Endothelial cell of umbilical vein (primary cell): ENCODE measurements around the gene PYGB. TPM values are rescaled to one million over a fixed set of nuclear protein-coding genes. Genes with fewer than 3 reads are reported as not detected.

Experiments
- BruUV-seq: library from RNA; stranded (reverse); fragments of 400-500 nt; replicated peaks from 2 replicates; lab custom pipeline; 2021; lab: Mats Ljungman, UMichigan
- CTCF ChIA-PET: fragments of 300-600, 350-600 bp; sonication (Branson Sonifier 250); formaldehyde crosslinking; loops from one replicate; lab custom pipeline; 2021; ENCODE audit warnings: antibody characterized with exemption, inconsistent platforms; lab: Charles Lee
- POLR2A ChIA-PET: fragments of 300-600, 350-600 bp; sonication (Branson Sonifier 250); formaldehyde crosslinking; loops from one replicate; lab custom pipeline; 2021; ENCODE audit warnings: antibody characterized with exemption, inconsistent platforms; lab: Charles Lee
- DNase-seq: peaks from one replicate; pipeline ENCODE4 v3.0.0-alpha.2; 2011; ENCODE audit warnings: low read depth, low spot score
- FAIRE-seq: peaks from 2 replicates; lab custom pipeline; 2011; peaks lifted over from hg19 to GRCh38; lab: Jason Lieb, UNC
- H2AFZ ChIP-seq: 2 replicates; pipeline ENCODE4 v1.6.0; 2012; ENCODE audit warnings: low read depth, low read length, control low read depth, inconsistent platforms
- H3K27ac ChIP-seq: 2 replicates; pipeline ENCODE4 v1.5.1; 2011; ENCODE audit warnings: low read depth, mild to moderate bottlenecking, control low read depth, low read length, moderate library complexity; ENCODE audit not compliant: insufficient read depth
- H3K27me3 ChIP-seq, 2 experiments: 2 replicates each; pipeline versions ENCODE4 v1.6.0 to v1.6.1; 2011; ENCODE audit warnings: low read length in 2 of 2, mixed read lengths in 1 of 2; ENCODE audit not compliant: control insufficient read depth in 2 of 2, insufficient read depth in 2 of 2
- H3K36me3 ChIP-seq, 2 experiments: 2 replicates in 1 of 2; 3 replicates in 1 of 2; pipeline ENCODE4 v1.5.1; 2011; ENCODE audit warnings: low read length in 2 of 2, mild to moderate bottlenecking in 1 of 2, moderate library complexity in 1 of 2; ENCODE audit not compliant: control insufficient read depth in 2 of 2, insufficient read depth in 2 of 2; ENCODE audit errors: extremely low read depth in 1 of 2
- H3K4me1 ChIP-seq: 3 replicates; pipeline ENCODE4 v1.5.1; 2011; ENCODE audit warnings: mild to moderate bottlenecking, low read length; ENCODE audit not compliant: control insufficient read depth, insufficient read depth; ENCODE audit errors: extremely low read depth
- H3K4me2 ChIP-seq: 2 replicates; pipeline ENCODE4 v1.6.1; 2011; ENCODE audit warnings: low read length, control low read depth, mixed read lengths; ENCODE audit not compliant: insufficient read depth
- H3K4me3 ChIP-seq, 3 experiments: fragments of 200-600 bp in 1 of 3; sonication (generic), shearing (Covaris generic) in 1 of 3; replicated peaks in 1 of 3; 2 replicates each; pipeline ENCODE4 v1.5.1; 2011 to 2016; ENCODE audit warnings: control low read depth in 3 of 3, low read length in 3 of 3, mild to moderate bottlenecking in 2 of 3, inconsistent platforms in 1 of 3, low read depth in 1 of 3, moderate library complexity in 1 of 3; ENCODE audit not compliant: insufficient read depth in 1 of 3
- H3K79me2 ChIP-seq: 2 replicates; pipeline ENCODE4 v1.6.0; 2012; ENCODE audit warnings: low read length, inconsistent platforms; ENCODE audit not compliant: control insufficient read depth, insufficient read depth
- H3K9ac ChIP-seq: replicated peaks from 2 replicates; pipeline ENCODE3; 2011; ENCODE audit warnings: low read length, control low read depth; ENCODE audit not compliant: insufficient read depth; ENCODE audit errors: extremely low read depth
- H3K9me1 ChIP-seq: replicated peaks from 3 replicates; pipeline ENCODE4 v1.6.0; 2011; ENCODE audit warnings: mild to moderate bottlenecking, low read length; ENCODE audit not compliant: control insufficient read depth, insufficient read depth; ENCODE audit errors: extremely low read depth
- H3K9me3 ChIP-seq: replicated peaks from 2 replicates; pipeline ENCODE4 v1.5.1; 2012; ENCODE audit warnings: low read length, inconsistent platforms; ENCODE audit not compliant: control insufficient read depth, insufficient read depth
- H4K20me1 ChIP-seq: replicated peaks from 2 replicates; pipeline ENCODE3; 2011; ENCODE audit warnings: mild to moderate bottlenecking, low read length; ENCODE audit not compliant: control insufficient read depth, insufficient read depth; ENCODE audit errors: extremely low read depth
- CTCF ChIP-seq, 2 donors: IDR thresholded peaks; 1 replicate in 1 of 2; 2 replicates in 1 of 2; pipeline ENCODE4 v1.5.1; 2011; ENCODE audit warnings: low read length in 2 of 2, mild to moderate bottlenecking in 2 of 2, moderate library complexity in 2 of 2, control low read depth in 1 of 2, inconsistent platforms in 1 of 2, low read depth in 1 of 2; ENCODE audit not compliant: insufficient read depth in 1 of 2; ENCODE audit errors: extremely low read depth in 1 of 2
- EZH2 ChIP-seq: IDR thresholded peaks from 2 replicates; pipeline ENCODE4 v1.6.1; 2012; ENCODE audit warnings: borderline replicate concordance, low read depth, mild to moderate bottlenecking, moderate library complexity, low read length, inconsistent platforms; ENCODE audit not compliant: severe bottlenecking
- FOS ChIP-seq: IDR thresholded peaks from 2 replicates; pipeline ENCODE4 v1.6.1; 2011; ENCODE audit warnings: mild to moderate bottlenecking, low read length, moderate library complexity, borderline replicate concordance; ENCODE audit not compliant: insufficient read depth
- GATA2 ChIP-seq: IDR thresholded peaks from 2 replicates; pipeline ENCODE4 v1.7.0; 2011; ENCODE audit warnings: low read depth, mild to moderate bottlenecking, moderate library complexity, mixed read lengths, low read length; ENCODE audit not compliant: insufficient read length, insufficient read depth
- JUN ChIP-seq: IDR thresholded peaks from 2 replicates; pipeline ENCODE4 v1.6.1; 2011; ENCODE audit warnings: borderline replicate concordance, low read depth; ENCODE audit not compliant: insufficient read length, insufficient read depth
- MAX ChIP-seq: IDR thresholded peaks from 2 replicates; pipeline ENCODE4 v1.6.1; 2011; ENCODE audit not compliant: insufficient read depth, insufficient read length
- MYC ChIP-seq: IDR thresholded peaks from one replicate; pipeline ENCODE4 v1.6.1; 2011; ENCODE audit warnings: mild to moderate bottlenecking, low read depth, low read length
- POLR2AphosphoS5 ChIP-seq: IDR thresholded peaks from 2 replicates; pipeline ENCODE4 v1.6.1; 2012; ENCODE audit warnings: low read depth, mild to moderate bottlenecking, control low read depth, low read length, moderate library complexity; ENCODE audit not compliant: insufficient read depth
- dilution Hi-C: fragments of 300-500 bp; cut with MboI; formaldehyde crosslinking; loops from one replicate; pipeline ENCODE4 v1.15.0; 2019; ENCODE audit warnings: low sequenced_read_pairs; ENCODE audit not compliant: extremely low pct_ligation_motif_present
- intact Hi-C: fragments of 100-400 bp; cut with micrococcal nuclease; formaldehyde crosslinking; loops from one replicate; pipeline ENCODE4 v1.10.0; 2022
- polyA plus RNA-seq, 4 experiments: library from polyadenylated mRNA; depleted of rRNA in 3 of 4; stranded (reverse) in 3 of 4; unstranded in 1 of 4; fragments of >200 nt; gene quantifications; 2 replicates each; pipeline versions ENCODE4 v1.2.1 to v1.2.3, GENCODE V29; 2011 to 2012; ENCODE audit warnings: missing spikeins in 1 of 4
- total RNA-seq: library from RNA; stranded (reverse); gene quantifications from 2 replicates; pipeline ENCODE4 v1.2.3, GENCODE V29; 2021

The PYGB gene
- total and polyA plus RNA-seq, 2 donors (not counting 3 experiments of a cell fraction or from before 2014, with no cell fraction given): 36.1 to 60.2 TPM

GRCh38 chr20:25242231-25242630, 5.7 kb upstream of the PYGB start:
- H4K20me1 ChIP-seq: no peaks in the 10 kb centered on the region
- peaks cover 12% of the 10 kb centered on the region for H3K4me1 ChIP-seq
- H3K79me2 ChIP-seq: no peaks in the 10 kb centered on the region
- no peak overlapping the region for H3K4me2 ChIP-seq
- no peak overlapping the region for H3K4me3 ChIP-seq
- H3K9me1 ChIP-seq: no peaks in the 10 kb centered on the region
- H3K27ac ChIP-seq: no peak overlapping the region
- no peaks in the 10 kb centered on the region for H3K36me3 ChIP-seq
- ChIA-PET POLR2A (no interaction called here), CTCF (no interaction called here)
- H3K9ac ChIP-seq: no peak overlapping the region
- no peaks in the 10 kb centered on the region for H3K9me3 ChIP-seq
- intact Hi-C loops (no loop called here), dilution Hi-C loops (no loop called here)
- FAIRE-seq (no peak), DNase-seq (no peak)
- H3K27me3 ChIP-seq: no peaks in the 10 kb centered on the region
- TF ChIP-seq GATA2 (no peak), CTCF (IDR thresholded peaks at IDR 0.05; ENCODE audit: extremely low read depth in 1 of 2, insufficient read depth in 1 of 2, low read depth in 1 of 2, low read length in 2 of 2) (no peak), FOS (no peak), EZH2 (no peak), MYC (no peak), JUN (no peak), MAX (no peak), POLR2AphosphoS5 (no peak)
- no TSS peak for BruUV-seq
- H2AFZ ChIP-seq: no peak overlapping the region
